H9 (cell line): Measurements from ENCODE around the gene CFAP161. TPM values are rescaled to one million over a fixed set of nuclear protein-coding genes. Genes with fewer than 3 reads are reported as not detected.

Experiments
- DNase-seq: peaks from one replicate; pipeline ENCODE4 v3.0.0-alpha.2; 2017
- H2AFZ ChIP-seq: one replicate; pipeline ENCODE4 v1.6.1; 2013; ENCODE audit warnings: mild to moderate bottlenecking, low read length, control low read depth, moderate library complexity
- H2AK5ac ChIP-seq: 2 replicates; pipeline ENCODE4 v1.6.1; 2013; ENCODE audit warnings: low read length, control low read depth, mixed read lengths; ENCODE audit not compliant: insufficient read length
- H2BK120ac ChIP-seq: one replicate; pipeline ENCODE4 v1.6.1; 2013; ENCODE audit warnings: low read depth, mild to moderate bottlenecking, low read length, control low read depth, inconsistent platforms; ENCODE audit not compliant: poor library complexity, severe bottlenecking
- H2BK12ac ChIP-seq: 2 replicates; pipeline ENCODE4 v1.6.1; 2013; ENCODE audit warnings: low read length, control low read depth, mixed read lengths, low read depth; ENCODE audit not compliant: insufficient read length
- H2BK15ac ChIP-seq: 2 replicates; pipeline ENCODE4 v1.6.1; 2013; ENCODE audit warnings: low read depth, low read length, control low read depth
- H2BK20ac ChIP-seq: one replicate; pipeline ENCODE4 v1.6.1; 2013; ENCODE audit warnings: low read depth, mild to moderate bottlenecking, low read length, control low read depth, inconsistent platforms; ENCODE audit not compliant: poor library complexity, severe bottlenecking
- H2BK5ac ChIP-seq: 2 replicates; pipeline ENCODE4 v1.6.1; 2013; ENCODE audit warnings: low read length, control low read depth, mixed read lengths; ENCODE audit not compliant: insufficient read length
- H3K14ac ChIP-seq: 2 replicates; pipeline ENCODE4 v1.6.1; 2013; ENCODE audit warnings: low read length, control low read depth; ENCODE audit not compliant: insufficient read depth
- H3K18ac ChIP-seq: 2 replicates; pipeline ENCODE4 v1.6.1; 2013; ENCODE audit warnings: low read depth, mild to moderate bottlenecking, mixed read lengths, low read length, control low read depth; ENCODE audit not compliant: insufficient read length
- H3K23ac ChIP-seq: 2 replicates; pipeline ENCODE4 v1.6.1; 2013; ENCODE audit warnings: low read length, control low read depth, mixed read lengths, low read depth; ENCODE audit not compliant: insufficient read length
- H3K23me2 ChIP-seq: 2 replicates; pipeline ENCODE4 v1.6.1; 2013; ENCODE audit warnings: low read depth, mild to moderate bottlenecking, mixed read lengths, low read length, control low read depth; ENCODE audit not compliant: insufficient read length, poor library complexity, severe bottlenecking
- H3K27ac ChIP-seq: 2 replicates; pipeline ENCODE4 v1.5.1; 2013; ENCODE audit warnings: low read length, control low read depth, mixed read lengths, low read depth; ENCODE audit not compliant: insufficient read length
- H3K27me3 ChIP-seq: 2 replicates; pipeline ENCODE4 v1.6.1; 2013; ENCODE audit warnings: low read length, control low read depth, inconsistent platforms; ENCODE audit not compliant: insufficient read depth
- H3K4ac ChIP-seq: 2 replicates; pipeline ENCODE4 v1.6.1; 2013; ENCODE audit warnings: low read depth, mild to moderate bottlenecking, control low read depth, inconsistent platforms, low read length, moderate library complexity
- H3K4me1 ChIP-seq: 2 replicates; pipeline ENCODE4 v1.6.1; 2013; ENCODE audit warnings: low read length, control low read depth, inconsistent platforms; ENCODE audit not compliant: insufficient read depth
- H3K4me2 ChIP-seq: 2 replicates; pipeline ENCODE4 v1.6.1; 2013; ENCODE audit warnings: low read length, control low read depth, mixed read lengths; ENCODE audit not compliant: insufficient read length, insufficient read depth
- H3K56ac ChIP-seq: 2 replicates; pipeline ENCODE4 v1.6.1; 2013; ENCODE audit warnings: low read depth, mild to moderate bottlenecking, mixed read lengths, low read length, control low read depth; ENCODE audit not compliant: insufficient read length
- H3K79me1 ChIP-seq: 2 replicates; pipeline ENCODE4 v1.6.1; 2013; ENCODE audit warnings: low read depth, mild to moderate bottlenecking, moderate library complexity, low read length, control low read depth, inconsistent platforms; ENCODE audit not compliant: insufficient read depth, poor library complexity, severe bottlenecking
- H3K79me2 ChIP-seq: 2 replicates; pipeline ENCODE4 v1.6.1; 2013; ENCODE audit warnings: low read length, control low read depth, inconsistent platforms; ENCODE audit not compliant: insufficient read depth
- H3K9ac ChIP-seq: 2 replicates; pipeline ENCODE4 v1.6.1; 2013; ENCODE audit warnings: low read length, control low read depth, mixed read lengths; ENCODE audit not compliant: insufficient read length; ENCODE audit errors: extremely low read depth
- H3K9me3 ChIP-seq: one replicate; pipeline ENCODE4 v1.6.1; 2013; ENCODE audit warnings: low read depth, low read length, inconsistent platforms; ENCODE audit not compliant: control insufficient read depth
- H3T11ph ChIP-seq: one replicate; pipeline ENCODE4 v1.6.1; 2013; ENCODE audit warnings: mild to moderate bottlenecking, low read length, control low read depth, inconsistent platforms
- H4K20me1 ChIP-seq: one replicate; pipeline ENCODE4 v1.6.1; 2013; ENCODE audit not compliant: control insufficient read depth, insufficient read length, insufficient read depth
- H4K5ac ChIP-seq: 2 replicates; pipeline ENCODE4 v1.6.1; 2013; ENCODE audit warnings: low read depth, mild to moderate bottlenecking, mixed read lengths, low read length, control low read depth; ENCODE audit not compliant: insufficient read length
- H4K8ac ChIP-seq: replicated peaks from 2 replicates; pipeline ENCODE4 v1.6.1; 2013; ENCODE audit warnings: low read length, control low read depth, mixed read lengths, low read depth; ENCODE audit not compliant: insufficient read length
- H4K91ac ChIP-seq: 2 replicates; pipeline ENCODE4 v1.6.1; 2013; ENCODE audit warnings: low read depth, mild to moderate bottlenecking, moderate library complexity, mixed read lengths, low read length, control low read depth; ENCODE audit not compliant: insufficient read length
- H3K27ac Mint-ChIP-seq, 3 experiments: 2 replicates in 2 of 3; 3 replicates in 1 of 3; pipeline ENCODE4 v1.8.0; 2020 to 2021; ENCODE audit warnings: mixed read lengths in 3 of 3, mild to moderate bottlenecking in 1 of 3, moderate library complexity in 1 of 3
- H3K27me3 Mint-ChIP-seq: 2 replicates; pipeline ENCODE4 v1.8.0; 2021; ENCODE audit warnings: low read depth, mild to moderate bottlenecking, moderate library complexity, mixed read lengths
- H3K36me3 Mint-ChIP-seq, 3 experiments: 2 replicates in 2 of 3; 3 replicates in 1 of 3; pipeline ENCODE4 v1.8.0; 2020 to 2021; ENCODE audit warnings: low read depth in 3 of 3, mixed read lengths in 3 of 3; ENCODE audit not compliant: insufficient read depth in 1 of 3
- H3K4me1 Mint-ChIP-seq, 2 experiments: 2 replicates each; pipeline ENCODE4 v1.8.0; 2020; ENCODE audit warnings: mixed read lengths in 2 of 2
- H3K4me3 Mint-ChIP-seq, 2 experiments: 2 replicates in 1 of 2; 3 replicates in 1 of 2; pipeline ENCODE4 v1.8.0; 2020 to 2021; ENCODE audit warnings: mild to moderate bottlenecking in 2 of 2, mixed read lengths in 2 of 2, moderate library complexity in 1 of 2
- H3K9me3 Mint-ChIP-seq, 2 experiments: 2 replicates in 1 of 2; 3 replicates in 1 of 2; pipeline ENCODE4 v1.8.0; 2020; ENCODE audit warnings: mild to moderate bottlenecking in 2 of 2, mixed read lengths in 2 of 2, moderate library complexity in 1 of 2
- CTCF ChIP-seq: fragments of 200-600 bp; sonication (generic); conservative IDR thresholded peaks from 3 replicates; pipeline ENCODE4 v1.8.0; 2021; ENCODE audit warnings: antibody characterized with exemption, mild to moderate bottlenecking
- WGBS: extraction: QIAGEN DNeasy Blood & Tissue Kit; methylation state at CpG from one replicate; pipeline ENCODE4 v1.1.7; 2013; ENCODE audit warnings: missing lambda C conversion rate, low lambda C conversion rate, mixed read lengths; ENCODE audit not compliant: insufficient read length; ENCODE audit errors: extremely low coverage; 5-methylcytosine and 5-hydroxymethylcytosine counted together
- total RNA-seq: library from RNA; stranded (reverse); gene quantifications from 2 replicates; pipeline ENCODE4 v1.2.1, GENCODE V29; 2021

Gene CFAP161
- total RNA-seq, 1 experiment from 2014 or later: 0.24 TPM

GRCh38 chr15:81197255-81197630 is 63.2 kb downstream of the CFAP161 start:
- no peak overlapping the region for H3K4me3 Mint-ChIP-seq
- Histone ChIP-seq H3K79me1 (no peaks in the 10 kb centered on the region), H3K23ac (no peak overlapping the region), H3K23me2 (no peaks in the 10 kb centered on the region), H3K56ac (no peak overlapping the region), H3K27ac (no peak overlapping the region), H3K4me2 (no peak overlapping the region), H3K9me3 (no peaks in the 10 kb centered on the region), H3K27me3 (no peaks in the 10 kb centered on the region), H2BK5ac (no peak overlapping the region), H2AFZ (no peak overlapping the region), H4K20me1 (no peaks in the 10 kb centered on the region), H2BK12ac (no peak overlapping the region), H3K9ac (no peak overlapping the region), H2AK5ac (no peak overlapping the region), H2BK20ac (no peak overlapping the region), H3K14ac (0 out of 2 replicates have a peak overlapping the region, but pooled peaks have one; percentile 8), H4K91ac (no peak overlapping the region), H3K4ac (no peak overlapping the region), H3T11ph (no peak overlapping the region), H4K8ac (no peak overlapping the region), H4K5ac (no peak overlapping the region), H3K4me1 (no peaks in the 10 kb centered on the region), H2BK15ac (no peak overlapping the region), H3K18ac (no peak overlapping the region), H2BK120ac (no peak overlapping the region), H3K79me2 (no peaks in the 10 kb centered on the region; the same call in 1 of the 2 replicates)
- no peaks in the 10 kb centered on the region for H3K9me3 Mint-ChIP-seq
- TF ChIP-seq CTCF: no peak
- no peak overlapping the region for H3K27ac Mint-ChIP-seq
- peaks cover 13 to 25% of the 10 kb centered on the region in 2 experiments; a peak in 3 of 4 replicates for H3K4me1 Mint-ChIP-seq
- peaks cover 7% of the 10 kb centered on the region for H3K27me3 Mint-ChIP-seq
- no peaks in the 10 kb centered on the region for H3K36me3 Mint-ChIP-seq
- no CpG with 5 or more reads among the region's 7 CpGs for WGBS
- DNase-seq: no peak
